Type B pancreatic cell (in vitro differentiated cells): ENCODE data around the gene KRT25. TPM values are rescaled to one million over a fixed set of nuclear protein-coding genes. Genes with fewer than 3 reads are reported as not detected.

Source experiments
- DNase-seq: peaks from one replicate; pipeline ENCODE4 v3.0.0; 2021; ENCODE audit warnings: mixed read lengths; ENCODE audit not compliant: unreplicated experiment; ENCODE audit errors: extremely low spot score
- H3K27ac Mint-ChIP-seq: 2 replicates; pipeline ENCODE4 v1.8.0; 2021; ENCODE audit warnings: mild to moderate bottlenecking, mixed read lengths
- H3K27me3 Mint-ChIP-seq: 2 replicates; pipeline ENCODE4 v1.8.0; 2021; ENCODE audit warnings: mixed read lengths
- H3K36me3 Mint-ChIP-seq: 2 replicates; pipeline ENCODE4 v1.8.0; 2021; ENCODE audit warnings: mixed read lengths
- H3K4me1 Mint-ChIP-seq: one replicate; pipeline ENCODE4 v1.8.0; 2021; ENCODE audit warnings: mixed read lengths; ENCODE audit not compliant: unreplicated experiment
- H3K4me3 Mint-ChIP-seq: 2 replicates; pipeline ENCODE4 v1.8.0; 2021; ENCODE audit warnings: mild to moderate bottlenecking, mixed read lengths
- H3K9me3 Mint-ChIP-seq: 2 replicates; pipeline ENCODE4 v1.8.0; 2021; ENCODE audit warnings: mixed read lengths
- CTCF ChIP-seq: fragments of 200-600 bp; sonication (generic); conservative IDR thresholded peaks from 2 replicates; pipeline ENCODE4 v1.5.0; 2021; ENCODE audit warnings: antibody characterized with exemption, mild to moderate bottlenecking
- total RNA-seq: library from RNA; stranded (reverse); gene quantifications from 2 replicates; pipeline ENCODE4 v1.2.1, GENCODE V29; 2021; ENCODE audit warnings: low replicate concordance

Gene KRT25
- total RNA-seq, 1 donor from 2014 or later: not detected

GRCh38 chr17:40791111-40791510, 36.0 kb upstream of the KRT25 start:
- Mint-ChIP-seq H3K4me3 (no peak overlapping the region), H3K27me3 (peaks cover 14% of the 10 kb centered on the region), H3K27ac (no peak overlapping the region), H3K4me1 (no peaks in the 10 kb centered on the region), H3K36me3 (no peaks in the 10 kb centered on the region), H3K9me3 (no peaks in the 10 kb centered on the region)
- DNase-seq: no peak
- no peak for TF ChIP-seq CTCF

- H3K9me3 Mint-ChIP-seq: no peaks in the 10 kb centered on the region
- peaks cover 2% of the 10 kb centered on the region for H3K27me3 Mint-ChIP-seq
- no peak for TF ChIP-seq CTCF
- no peak within 1 kb of the TSS for H3K4me3 Mint-ChIP-seq
- no peak for DNase-seq
- H3K36me3 Mint-ChIP-seq: no peaks in the 10 kb centered on the region
- H3K27ac Mint-ChIP-seq: no peak within 1 kb of the TSS
- H3K4me1 Mint-ChIP-seq: no peaks in the 10 kb centered on the region
These were observed 27.3 kb upstream of the KRT25 start, which contains the start of gene KRT27 for GRCh38 chr17:40782450-40782849. Gene KRT27, minus strand, starts transcription at chr17:40782550. Its CDS starts 57 bp downstream, at chr17:40782493.

- Mint-ChIP-seq H3K4me3 (no peak overlapping the region), H3K36me3 (no peaks in the 10 kb centered on the region)
These were observed 24.2 kb upstream of the KRT25 start for GRCh38 chr17:40779181-40779909.

GRCh38 chr17:40778461-40778860, 23.3 kb upstream of the KRT25 start:
- Mint-ChIP-seq H3K36me3 (no peaks in the 10 kb centered on the region), H3K4me1 (no peaks in the 10 kb centered on the region), H3K27me3 (peaks cover 2% of the 10 kb centered on the region), H3K27ac (no peak overlapping the region), H3K9me3 (no peaks in the 10 kb centered on the region), H3K4me3 (no peak overlapping the region)
- DNase-seq: no peak
- TF ChIP-seq CTCF: no peak

More at GRCh38 chr17:40779181-40779909, 24.2 kb upstream of the KRT25 start:
- Mint-ChIP-seq H3K4me1 (no peaks in the 10 kb centered on the region), H3K27ac (no peak overlapping the region), H3K9me3 (no peaks in the 10 kb centered on the region), H3K27me3 (peaks cover 2% of the 10 kb centered on the region)
- no peak for TF ChIP-seq CTCF
- DNase-seq: no peak

- DNase-seq: no peak
- no peak overlapping the region for H3K4me3 Mint-ChIP-seq
- no peaks in the 10 kb centered on the region for H3K36me3 Mint-ChIP-seq
- TF ChIP-seq CTCF: no peak
- no peaks in the 10 kb centered on the region for H3K4me1 Mint-ChIP-seq
- H3K27ac Mint-ChIP-seq: no peak overlapping the region
- H3K9me3 Mint-ChIP-seq: no peaks in the 10 kb centered on the region
- H3K27me3 Mint-ChIP-seq: peaks cover 3% of the 10 kb centered on the region
These were observed 22.8 kb upstream of the KRT25 start for GRCh38 chr17:40777971-40778370.
